Measurements from ENCODE around the gene FOXQ1.
"Not testable (repeated sequence)": the region's sequence is repeated elsewhere in the genome, so short reads cannot be mapped to it uniquely, and the experiment has no call there.

FOXQ1 gene

DNA sequence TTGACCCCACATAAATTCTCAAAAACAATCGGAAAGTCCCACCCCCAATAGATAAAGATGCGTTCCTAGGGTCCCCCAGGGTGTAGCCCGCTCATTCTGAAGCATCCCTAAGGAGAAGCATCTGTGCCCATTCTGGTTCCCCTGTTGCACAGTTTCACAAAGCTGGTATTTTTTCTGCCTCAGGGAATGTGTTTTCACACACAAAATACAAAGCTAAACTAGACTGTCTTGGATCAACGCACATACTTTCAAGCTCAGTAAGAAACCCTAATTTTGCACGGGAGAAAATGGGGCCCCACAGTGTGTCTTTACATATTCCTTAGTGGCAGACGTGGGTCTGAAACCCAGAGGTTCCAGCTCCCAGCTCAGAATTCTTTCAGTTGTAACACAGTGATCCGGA lies 6.1 kb downstream of the FOXQ1 start:
- Histone ChIP-seq H3K4me3 (ENCODE audit: insufficient read depth, low read depth, low read length, poor library complexity, severe bottlenecking) (no peak overlapping the region), H3K27ac (ENCODE audit: insufficient read depth, low read length, poor library complexity, severe bottlenecking) (no peak overlapping the region), H3K27me3 (replicated peaks; ENCODE audit: control insufficient read depth, insufficient read depth, low read length, poor library complexity, severe bottlenecking) (peaks cover 7% of the 10 kb centered on the region), H3K9me3 (ENCODE audit: control insufficient read depth, low read length) (no peaks in the 10 kb centered on the region), H3K4me1 (ENCODE audit: control insufficient read depth, insufficient read depth, low read length, poor library complexity, severe bottlenecking) (no peaks in the 10 kb centered on the region), H3K36me3 (ENCODE audit: control insufficient read depth, insufficient read depth, low read length) (no peaks in the 10 kb centered on the region)
- DNase-seq = no peak

DNA sequence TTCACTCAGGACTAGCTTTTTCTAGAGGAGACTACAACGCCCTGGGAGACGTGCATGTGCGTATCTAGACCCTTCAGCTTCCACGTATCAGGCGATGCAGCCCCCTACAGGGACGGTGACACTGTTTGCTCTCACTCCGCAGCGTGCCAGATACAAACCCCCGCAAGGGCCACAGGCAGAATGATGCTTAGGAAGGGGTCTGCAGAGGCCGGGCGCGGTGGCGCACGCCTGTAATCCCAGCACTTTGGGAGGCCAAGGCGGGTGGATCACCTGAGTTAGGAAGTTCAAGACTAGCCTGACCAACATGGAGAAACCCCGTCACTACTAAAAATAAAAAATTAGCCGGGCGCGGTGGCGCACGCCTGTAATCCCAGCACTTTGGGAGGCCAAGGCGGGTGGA lies 6.7 kb downstream of the FOXQ1 start:
- not testable (repeated sequence) for H3K27me3 ChIP-seq (replicated peaks; ENCODE audit: control insufficient read depth, insufficient read depth, low read length, poor library complexity, severe bottlenecking); DNase-seq; H3K27ac ChIP-seq (ENCODE audit: insufficient read depth, low read length, poor library complexity, severe bottlenecking); H3K36me3 ChIP-seq (ENCODE audit: control insufficient read depth, insufficient read depth, low read length); H3K4me3 ChIP-seq (ENCODE audit: insufficient read depth, low read depth, low read length, poor library complexity, severe bottlenecking); H3K4me1 ChIP-seq (ENCODE audit: control insufficient read depth, insufficient read depth, low read length, poor library complexity, severe bottlenecking); H3K9me3 ChIP-seq (ENCODE audit: control insufficient read depth, low read length)

DNA sequence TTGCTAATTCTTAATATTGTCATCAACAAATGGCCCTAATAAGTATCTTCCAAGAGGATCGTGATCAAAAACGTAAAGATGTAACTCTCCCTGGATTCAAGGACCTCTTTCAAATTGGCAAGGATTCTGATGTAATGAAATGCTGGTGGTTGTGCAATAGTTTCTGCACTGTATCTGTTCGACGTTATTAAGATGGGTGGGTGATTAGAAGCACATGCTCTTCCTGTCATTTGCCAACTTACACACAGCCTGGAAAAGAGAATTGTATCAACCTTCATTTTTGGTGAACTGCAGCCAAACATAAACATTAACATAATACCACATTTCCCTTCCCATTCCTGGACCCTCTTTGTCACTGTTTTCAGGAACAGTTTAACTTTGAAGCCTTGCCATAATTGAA lies 9.8 kb downstream of the FOXQ1 start:
- no peak for DNase-seq
- H3K27me3 ChIP-seq (replicated peaks; ENCODE audit: control insufficient read depth, insufficient read depth, low read length, poor library complexity, severe bottlenecking) = no peaks in the 10 kb centered on the region
- no peaks in the 10 kb centered on the region for H3K36me3 ChIP-seq (ENCODE audit: control insufficient read depth, insufficient read depth, low read length)
- H3K27ac ChIP-seq (ENCODE audit: insufficient read depth, low read length, poor library complexity, severe bottlenecking) = no peak overlapping the region
- H3K9me3 ChIP-seq (ENCODE audit: control insufficient read depth, low read length) = no peaks in the 10 kb centered on the region
- no peaks in the 10 kb centered on the region for H3K4me1 ChIP-seq (ENCODE audit: control insufficient read depth, insufficient read depth, low read length, poor library complexity, severe bottlenecking)
- H3K4me3 ChIP-seq (ENCODE audit: insufficient read depth, low read depth, low read length, poor library complexity, severe bottlenecking) = no peak overlapping the region

DNA sequence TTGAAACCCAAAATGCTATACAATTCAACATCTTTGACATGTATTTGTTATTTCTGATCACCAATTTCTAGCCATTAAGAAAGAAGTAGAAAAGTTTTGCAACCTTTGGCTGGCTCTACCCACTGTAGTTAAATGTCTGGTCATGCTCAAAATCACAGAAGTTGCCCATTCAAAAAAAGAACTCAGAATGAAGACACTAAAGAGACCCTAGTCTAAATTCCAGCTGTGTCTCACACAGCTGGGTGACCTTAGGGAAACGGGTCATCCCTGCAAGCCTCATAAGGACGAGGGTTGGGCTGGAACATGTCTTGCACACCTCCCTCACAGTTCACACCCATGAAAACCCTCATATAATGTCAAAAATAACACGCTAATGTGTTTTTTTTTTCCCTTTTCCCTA lies 10.3 kb downstream of the FOXQ1 start:
- Histone ChIP-seq H3K4me1 (ENCODE audit: control insufficient read depth, insufficient read depth, low read length, poor library complexity, severe bottlenecking) (no peaks in the 10 kb centered on the region), H3K9me3 (ENCODE audit: control insufficient read depth, low read length) (no peaks in the 10 kb centered on the region), H3K27me3 (replicated peaks; ENCODE audit: control insufficient read depth, insufficient read depth, low read length, poor library complexity, severe bottlenecking) (no peaks in the 10 kb centered on the region), H3K27ac (ENCODE audit: insufficient read depth, low read length, poor library complexity, severe bottlenecking) (no peak overlapping the region), H3K36me3 (ENCODE audit: control insufficient read depth, insufficient read depth, low read length) (no peaks in the 10 kb centered on the region), H3K4me3 (ENCODE audit: insufficient read depth, low read depth, low read length, poor library complexity, severe bottlenecking) (no peak overlapping the region)
- DNase-seq = no peak

DNA sequence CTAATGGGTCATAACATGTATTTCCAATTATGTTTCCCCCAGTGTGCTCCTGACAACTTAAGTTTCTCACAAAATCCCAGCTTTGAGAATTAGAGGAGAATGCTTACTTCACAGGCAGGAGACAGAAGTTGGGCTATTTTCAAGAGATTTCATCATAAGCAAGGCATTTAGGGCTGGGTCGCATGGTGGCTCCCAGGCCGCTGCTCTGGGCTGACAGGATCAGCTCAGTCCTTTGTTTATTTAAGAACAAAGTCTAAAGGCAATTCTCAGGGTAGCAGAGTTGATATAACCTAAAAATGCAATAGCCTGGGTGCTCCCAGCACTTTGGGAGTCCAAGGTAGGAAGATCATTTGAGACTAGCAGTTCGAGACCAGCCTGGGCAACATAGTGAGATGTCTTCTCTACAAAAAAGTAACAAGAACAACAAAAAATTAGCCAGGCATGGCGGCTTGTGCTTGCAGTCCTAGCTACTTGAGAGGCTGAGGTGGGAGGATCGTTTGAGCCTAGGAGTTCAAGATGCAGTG lies 10.9 kb downstream of the FOXQ1 start:
- Histone ChIP-seq H3K4me3 (ENCODE audit: insufficient read depth, low read depth, low read length, poor library complexity, severe bottlenecking) (no peak overlapping the region), H3K27ac (ENCODE audit: insufficient read depth, low read length, poor library complexity, severe bottlenecking) (no peak overlapping the region), H3K9me3 (ENCODE audit: control insufficient read depth, low read length) (no peaks in the 10 kb centered on the region), H3K4me1 (ENCODE audit: control insufficient read depth, insufficient read depth, low read length, poor library complexity, severe bottlenecking) (no peaks in the 10 kb centered on the region), H3K36me3 (ENCODE audit: control insufficient read depth, insufficient read depth, low read length) (no peaks in the 10 kb centered on the region), H3K27me3 (replicated peaks; ENCODE audit: control insufficient read depth, insufficient read depth, low read length, poor library complexity, severe bottlenecking) (no peaks in the 10 kb centered on the region)
- no peak for DNase-seq

DNA sequence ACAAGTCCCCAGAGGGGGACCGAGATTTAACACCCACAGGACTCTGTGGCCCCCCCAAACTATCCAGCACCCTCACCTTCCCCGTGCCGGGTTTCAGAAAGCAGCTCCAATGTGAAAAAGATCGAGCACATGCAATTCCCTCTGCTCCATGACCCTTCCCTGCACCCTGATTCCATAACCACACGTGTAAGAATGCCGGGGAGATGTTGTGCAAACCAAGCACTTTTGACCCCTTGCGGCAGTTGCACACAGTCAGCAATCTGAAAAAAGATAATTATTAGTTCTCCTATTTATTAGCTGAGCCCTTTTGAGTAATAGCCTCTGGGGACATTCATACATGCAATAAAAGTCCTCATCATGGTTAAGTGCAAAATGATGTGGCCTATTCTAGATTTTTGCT lies 13.0 kb downstream of the FOXQ1 start:
- no peak overlapping the region for H3K27ac ChIP-seq (ENCODE audit: insufficient read depth, low read length, poor library complexity, severe bottlenecking)

DNA sequence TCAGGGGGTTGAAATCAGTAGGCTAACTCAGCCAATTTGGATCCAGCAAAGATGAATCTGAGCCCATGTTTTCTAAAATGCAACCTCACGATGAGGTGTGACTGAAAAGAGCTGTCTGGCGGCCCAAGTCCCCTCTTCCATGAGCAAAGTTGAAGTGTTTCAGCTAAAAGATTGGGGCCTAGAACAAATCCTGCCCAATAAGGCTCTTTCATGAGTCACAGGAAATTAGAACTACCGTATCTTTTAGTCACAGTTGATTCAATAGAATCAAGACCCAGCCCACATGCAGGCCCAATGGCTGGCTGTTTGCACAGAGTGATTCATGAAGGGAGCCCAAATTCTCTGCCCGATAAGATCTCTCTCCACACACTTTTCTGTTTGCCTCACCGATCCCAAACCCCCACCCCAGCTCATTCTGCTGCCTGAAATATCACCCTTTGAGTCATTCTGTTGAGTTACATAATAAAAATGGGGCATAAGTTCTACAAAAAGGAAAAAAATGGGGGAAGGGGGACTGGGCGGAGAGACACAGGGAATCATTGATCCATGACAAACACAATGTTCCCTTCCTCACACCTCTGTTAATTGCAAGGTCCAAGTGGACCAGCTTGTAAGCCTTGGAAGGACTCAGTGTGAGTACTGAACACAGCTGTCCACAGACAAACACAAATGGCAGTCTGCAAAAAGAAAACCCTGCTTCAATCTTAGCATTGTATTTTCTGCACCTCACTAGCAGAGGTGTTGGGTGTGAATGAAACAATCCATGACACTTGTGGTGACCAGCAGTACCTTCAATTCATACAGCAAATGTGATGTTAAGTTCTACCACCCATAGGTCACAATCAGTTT lies 13.8 kb downstream of the FOXQ1 start:
- no peak overlapping the region for H3K27ac ChIP-seq (ENCODE audit: insufficient read depth, low read length, poor library complexity, severe bottlenecking)
- H3K9me3 ChIP-seq (ENCODE audit: control insufficient read depth, low read length) = no peaks in the 10 kb centered on the region
- no peaks in the 10 kb centered on the region for H3K27me3 ChIP-seq (replicated peaks; ENCODE audit: control insufficient read depth, insufficient read depth, low read length, poor library complexity, severe bottlenecking)
- H3K4me1 ChIP-seq (ENCODE audit: control insufficient read depth, insufficient read depth, low read length, poor library complexity, severe bottlenecking) = no peaks in the 10 kb centered on the region
- DNase-seq = no peak
- H3K4me3 ChIP-seq (ENCODE audit: insufficient read depth, low read depth, low read length, poor library complexity, severe bottlenecking) = no peak overlapping the region
- H3K36me3 ChIP-seq (ENCODE audit: control insufficient read depth, insufficient read depth, low read length) = no peaks in the 10 kb centered on the region

More for the DNA sequence above, 13.0 kb downstream of the FOXQ1 start:
- H3K27me3 ChIP-seq (replicated peaks; ENCODE audit: control insufficient read depth, insufficient read depth, low read length, poor library complexity, severe bottlenecking) = no peaks in the 10 kb centered on the region
- no peak for DNase-seq
- H3K36me3 ChIP-seq (ENCODE audit: control insufficient read depth, insufficient read depth, low read length) = no peaks in the 10 kb centered on the region
- no peaks in the 10 kb centered on the region for H3K9me3 ChIP-seq (ENCODE audit: control insufficient read depth, low read length)
- H3K4me3 ChIP-seq (ENCODE audit: insufficient read depth, low read depth, low read length, poor library complexity, severe bottlenecking) = no peak overlapping the region
- H3K4me1 ChIP-seq (ENCODE audit: control insufficient read depth, insufficient read depth, low read length, poor library complexity, severe bottlenecking) = no peaks in the 10 kb centered on the region

DNA sequence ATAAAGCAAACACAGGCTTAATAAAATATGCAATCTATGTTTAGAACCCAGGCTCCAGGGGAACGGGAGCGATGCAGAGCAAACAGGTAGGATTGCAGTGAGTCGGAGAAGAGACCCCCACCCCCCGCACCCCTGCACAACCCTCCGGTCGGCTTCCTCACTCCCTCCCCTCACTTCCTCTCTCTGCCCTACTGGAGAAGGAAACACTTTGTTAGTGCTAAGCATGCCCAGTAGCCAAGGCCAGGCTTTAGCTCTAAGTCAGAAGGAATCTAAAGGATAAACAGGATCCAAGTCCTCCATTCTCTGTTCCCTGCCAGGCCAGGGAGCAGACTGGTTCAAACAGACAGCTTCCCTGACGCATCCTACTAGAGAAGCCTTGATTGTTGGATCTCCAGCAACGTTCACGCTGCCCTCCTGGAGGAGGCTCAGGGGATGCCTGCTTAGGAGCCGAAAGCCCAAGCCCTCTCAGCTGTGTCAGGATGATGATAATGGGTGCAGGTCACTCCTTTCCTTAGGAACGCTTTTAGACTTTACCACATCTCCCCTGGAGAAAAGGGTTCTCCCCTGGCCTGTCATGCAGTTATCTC lies 14.7 kb downstream of the FOXQ1 start:
- H3K4me1 ChIP-seq (ENCODE audit: control insufficient read depth, insufficient read depth, low read length, poor library complexity, severe bottlenecking) = no peaks in the 10 kb centered on the region
- no peaks in the 10 kb centered on the region for H3K27me3 ChIP-seq (replicated peaks; ENCODE audit: control insufficient read depth, insufficient read depth, low read length, poor library complexity, severe bottlenecking)
- no peaks in the 10 kb centered on the region for H3K9me3 ChIP-seq (ENCODE audit: control insufficient read depth, low read length)
- no peak overlapping the region for H3K4me3 ChIP-seq (ENCODE audit: insufficient read depth, low read depth, low read length, poor library complexity, severe bottlenecking)
- no peak for DNase-seq
- no peaks in the 10 kb centered on the region for H3K36me3 ChIP-seq (ENCODE audit: control insufficient read depth, insufficient read depth, low read length)
- no peak overlapping the region for H3K27ac ChIP-seq (ENCODE audit: insufficient read depth, low read length, poor library complexity, severe bottlenecking)

DNA sequence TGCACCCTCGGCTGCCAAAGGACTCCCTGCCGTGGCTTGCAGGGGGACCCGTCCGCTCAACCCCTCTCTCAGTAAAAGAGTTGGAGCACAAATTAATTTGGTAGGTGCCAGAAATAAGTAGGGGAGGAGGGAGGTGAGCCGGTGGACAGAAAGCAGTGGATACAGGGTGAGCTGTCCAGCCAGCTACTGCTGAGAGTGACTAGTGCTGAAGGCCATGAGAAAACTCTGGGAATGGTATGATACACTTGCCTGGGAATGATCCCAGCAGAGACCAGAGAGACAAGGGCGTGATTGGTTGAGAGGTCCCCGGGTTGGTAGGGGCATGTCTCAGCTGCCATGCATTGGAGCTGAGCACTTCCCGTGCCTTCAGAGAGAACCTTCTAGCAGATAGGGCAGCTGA lies 15.7 kb downstream of the FOXQ1 start:
- no peaks in the 10 kb centered on the region for H3K36me3 ChIP-seq (ENCODE audit: control insufficient read depth, insufficient read depth, low read length)
- H3K27ac ChIP-seq (ENCODE audit: insufficient read depth, low read length, poor library complexity, severe bottlenecking) = no peak overlapping the region
- no peaks in the 10 kb centered on the region for H3K4me1 ChIP-seq (ENCODE audit: control insufficient read depth, insufficient read depth, low read length, poor library complexity, severe bottlenecking)
- H3K27me3 ChIP-seq (replicated peaks; ENCODE audit: control insufficient read depth, insufficient read depth, low read length, poor library complexity, severe bottlenecking) = no peaks in the 10 kb centered on the region
- no peak overlapping the region for H3K4me3 ChIP-seq (ENCODE audit: insufficient read depth, low read depth, low read length, poor library complexity, severe bottlenecking)
- H3K9me3 ChIP-seq (ENCODE audit: control insufficient read depth, low read length) = no peaks in the 10 kb centered on the region
- DNase-seq = no peak

DNA sequence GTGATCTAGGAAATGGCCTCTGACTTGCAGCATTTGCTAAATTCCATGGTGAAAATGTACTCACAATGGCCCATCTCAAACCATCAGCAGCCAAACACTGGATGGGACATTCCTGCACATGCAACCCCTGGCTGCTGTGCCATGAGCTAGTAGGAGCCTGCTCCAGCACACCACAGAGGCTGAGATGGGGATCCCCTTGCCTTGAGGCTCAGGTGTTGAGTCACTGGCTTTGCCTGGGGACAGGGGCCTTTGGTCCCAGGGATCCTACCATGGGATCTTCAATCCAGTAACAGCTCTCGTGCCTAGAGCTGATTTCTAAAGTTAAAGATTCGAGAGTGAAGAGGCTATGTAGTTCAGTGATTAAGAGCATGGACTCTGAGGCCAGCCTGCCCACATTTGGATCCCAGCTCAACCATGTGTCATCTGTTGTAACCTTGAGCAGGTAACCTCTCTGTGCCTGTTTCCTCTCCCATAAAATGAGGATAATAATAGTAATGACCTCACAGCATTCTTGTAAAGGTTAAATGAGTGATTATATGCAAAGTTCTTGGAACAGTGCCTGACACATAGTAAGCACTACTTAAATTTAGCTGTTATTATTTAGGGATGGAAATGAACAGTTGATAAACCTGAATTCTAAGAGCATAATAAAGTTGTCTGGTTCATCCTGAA lies 16.4 kb downstream of the FOXQ1 start:
- Histone ChIP-seq H3K27ac (ENCODE audit: insufficient read depth, low read length, poor library complexity, severe bottlenecking) (no peak overlapping the region), H3K9me3 (ENCODE audit: control insufficient read depth, low read length) (no peaks in the 10 kb centered on the region), H3K4me1 (ENCODE audit: control insufficient read depth, insufficient read depth, low read length, poor library complexity, severe bottlenecking) (no peaks in the 10 kb centered on the region), H3K27me3 (replicated peaks; ENCODE audit: control insufficient read depth, insufficient read depth, low read length, poor library complexity, severe bottlenecking) (no peaks in the 10 kb centered on the region), H3K36me3 (ENCODE audit: control insufficient read depth, insufficient read depth, low read length) (no peaks in the 10 kb centered on the region), H3K4me3 (ENCODE audit: insufficient read depth, low read depth, low read length, poor library complexity, severe bottlenecking) (no peak overlapping the region)
- DNase-seq = no peak

Measured in effector memory CD4-positive, alpha-beta T cell (primary cell).